Activated T-helper 17 cell treated with anti-CD3 and anti-CD28 coated beads, Interleukin-2, amount 50 U/mL, for 72 hours (primary cell): Measurements from ENCODE around the gene RXFP2. TPM values are rescaled to one million over a fixed set of nuclear protein-coding genes. Genes with fewer than 3 reads are reported as not detected.

Experiments
- ATAC-seq: fragments of 150-1000 bp; cut with Tn5 transposase; replicated peaks from 2 replicates; pipeline ENCODE4 v1.10.0; 2021; ENCODE audit warnings: mild to moderate bottlenecking, moderate library complexity
- H3K27ac Mint-ChIP-seq: one replicate; pipeline ENCODE4 v1.8.0; 2022; ENCODE audit warnings: mixed read lengths
- H3K27me3 Mint-ChIP-seq: one replicate; pipeline ENCODE4 v1.8.0; 2022; ENCODE audit warnings: mixed read lengths
- H3K36me3 Mint-ChIP-seq: one replicate; pipeline ENCODE4 v1.8.0; 2022; ENCODE audit warnings: low read depth, mild to moderate bottlenecking, mixed read lengths
- H3K4me1 Mint-ChIP-seq: one replicate; pipeline ENCODE4 v1.8.0; 2022; ENCODE audit warnings: mixed read lengths
- H3K4me3 Mint-ChIP-seq: one replicate; pipeline ENCODE4 v1.8.0; 2022; ENCODE audit warnings: mild to moderate bottlenecking, mixed read lengths
- H3K9me3 Mint-ChIP-seq: one replicate; pipeline ENCODE4 v1.8.0; 2022; ENCODE audit warnings: mixed read lengths
- total RNA-seq, 2 donors: library from RNA; stranded (reverse); gene quantifications; one replicate each; pipeline ENCODE4 v1.2.3, GENCODE V29; 2022

The RXFP2 gene
- total RNA-seq, 2 donors from 2014 or later = not detected

DNA sequence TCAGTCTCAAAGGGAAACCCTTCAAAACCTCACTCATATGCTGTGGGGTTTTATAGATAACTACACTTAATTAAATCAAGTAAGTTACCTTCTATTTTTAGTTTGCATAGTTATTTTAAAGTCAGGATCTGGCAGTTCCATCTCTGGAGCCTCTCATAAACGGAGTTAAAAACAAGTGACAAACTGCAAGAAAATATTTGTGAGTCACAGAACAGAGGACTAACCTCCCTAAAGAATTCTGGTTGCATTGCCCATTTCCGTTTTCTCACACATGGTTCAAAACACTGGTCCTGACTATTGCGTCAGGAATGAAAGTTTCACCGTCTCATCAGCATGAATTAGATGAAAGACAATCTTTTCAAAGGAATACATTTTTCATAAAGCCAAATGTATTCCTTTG lies 10.6 kb downstream of the RXFP2 start:
- Mint-ChIP-seq H3K27me3 (peaks cover 16% of the 10 kb centered on the region), H3K4me3 (no peak overlapping the region), H3K27ac (no peak overlapping the region)

DNA sequence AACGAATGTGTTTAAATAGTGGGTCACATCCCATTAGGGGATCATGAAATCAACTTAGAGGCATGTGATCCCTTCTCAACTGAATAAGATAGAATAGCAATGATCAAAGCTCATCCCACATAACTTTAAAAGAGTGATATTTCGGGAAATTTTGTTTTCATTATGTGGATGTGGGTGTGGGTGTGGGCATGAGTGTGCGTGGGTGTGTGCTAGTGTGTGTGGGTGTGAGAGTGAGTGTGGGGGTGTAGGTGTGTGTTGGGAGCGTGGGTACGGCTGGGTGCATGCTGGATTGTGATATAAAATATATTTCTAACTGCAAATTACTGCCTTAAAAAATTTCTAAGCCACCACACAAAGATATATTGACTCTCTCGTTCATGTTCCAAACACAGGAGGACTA lies 15.9 kb downstream of the RXFP2 start:
- H3K27me3 Mint-ChIP-seq = peaks cover 24% of the 10 kb centered on the region
- no peak overlapping the region for H3K4me3 Mint-ChIP-seq
- H3K4me1 Mint-ChIP-seq = no peaks in the 10 kb centered on the region
- ATAC-seq = no peak
- H3K36me3 Mint-ChIP-seq = no peaks in the 10 kb centered on the region
- H3K27ac Mint-ChIP-seq = no peak overlapping the region
- no peaks in the 10 kb centered on the region for H3K9me3 Mint-ChIP-seq

More for the DNA sequence above, 10.6 kb downstream of the RXFP2 start:
- Mint-ChIP-seq H3K36me3 (no peaks in the 10 kb centered on the region), H3K4me1 (no peaks in the 10 kb centered on the region), H3K9me3 (no peaks in the 10 kb centered on the region)
- no peak for ATAC-seq

DNA sequence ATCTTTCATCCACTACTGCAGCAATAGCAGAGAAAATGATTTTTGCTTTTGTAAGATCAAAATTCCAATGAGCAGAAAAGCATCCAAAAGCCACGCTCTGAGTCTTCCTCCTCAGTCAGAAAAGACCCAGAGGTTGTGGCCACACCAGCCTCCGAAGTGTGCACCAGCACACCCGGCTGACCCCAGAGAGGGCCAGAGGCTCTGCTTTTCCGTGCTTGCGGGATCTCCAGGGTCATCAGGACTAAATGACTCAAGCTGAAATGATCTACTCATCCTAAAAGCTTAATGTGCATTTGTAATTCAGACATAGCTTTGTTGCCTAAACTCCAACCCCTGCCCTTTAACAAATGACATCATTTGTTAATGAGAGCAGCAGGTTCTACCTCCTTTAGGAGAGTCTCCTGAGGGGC lies 16.5 kb downstream of the RXFP2 start:
- Mint-ChIP-seq H3K4me1 (no peaks in the 10 kb centered on the region), H3K27ac (no peak overlapping the region), H3K9me3 (no peaks in the 10 kb centered on the region), H3K4me3 (no peak overlapping the region), H3K27me3 (peaks cover 21% of the 10 kb centered on the region), H3K36me3 (no peaks in the 10 kb centered on the region)
- no peak for ATAC-seq

DNA sequence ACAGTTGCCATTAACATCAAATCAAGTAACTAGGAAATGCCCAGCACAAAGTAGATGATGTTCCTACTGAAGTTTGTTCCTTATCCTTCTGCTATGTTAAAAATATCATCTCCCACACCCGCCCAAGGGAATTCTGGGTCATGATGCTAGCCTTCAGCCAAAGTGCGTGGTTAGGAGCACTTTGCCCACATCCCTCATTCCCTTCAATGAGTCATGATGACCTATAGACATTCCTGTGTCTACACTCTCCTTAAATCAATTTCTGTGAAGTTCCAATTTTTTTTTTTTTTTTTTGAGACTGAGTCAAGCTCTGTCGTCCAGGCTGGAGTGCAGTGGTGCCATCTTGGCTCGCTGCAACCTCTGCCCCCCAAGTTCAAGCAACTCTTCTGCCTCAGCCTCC lies 17.0 kb downstream of the RXFP2 start:
- no peak for ATAC-seq
- Mint-ChIP-seq H3K27me3 (peaks cover 18% of the 10 kb centered on the region), H3K36me3 (no peaks in the 10 kb centered on the region), H3K4me1 (no peaks in the 10 kb centered on the region), H3K27ac (no peak overlapping the region), H3K4me3 (no peak overlapping the region), H3K9me3 (no peaks in the 10 kb centered on the region)

DNA sequence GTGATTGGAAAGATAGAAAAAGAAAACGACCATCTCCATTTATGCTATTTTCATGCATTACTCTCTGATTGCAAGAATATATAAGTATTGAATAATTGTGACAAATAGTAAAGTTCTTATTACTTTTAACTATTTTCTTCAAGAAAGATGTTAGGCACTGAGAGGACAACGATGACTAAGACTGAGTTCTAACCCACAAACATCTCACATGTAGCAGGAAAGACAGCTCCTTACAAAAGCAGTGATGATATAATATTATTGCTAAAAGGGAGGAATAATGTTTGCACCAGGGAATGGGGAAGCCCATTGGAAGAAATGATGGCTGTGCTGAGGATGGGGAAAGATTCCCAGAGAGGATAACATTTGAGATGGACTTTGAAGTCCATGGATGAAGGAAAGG lies 22.6 kb downstream of the RXFP2 start:
- H3K4me1 Mint-ChIP-seq = no peaks in the 10 kb centered on the region
- H3K27ac Mint-ChIP-seq = no peak overlapping the region
- no peaks in the 10 kb centered on the region for H3K9me3 Mint-ChIP-seq

DNA sequence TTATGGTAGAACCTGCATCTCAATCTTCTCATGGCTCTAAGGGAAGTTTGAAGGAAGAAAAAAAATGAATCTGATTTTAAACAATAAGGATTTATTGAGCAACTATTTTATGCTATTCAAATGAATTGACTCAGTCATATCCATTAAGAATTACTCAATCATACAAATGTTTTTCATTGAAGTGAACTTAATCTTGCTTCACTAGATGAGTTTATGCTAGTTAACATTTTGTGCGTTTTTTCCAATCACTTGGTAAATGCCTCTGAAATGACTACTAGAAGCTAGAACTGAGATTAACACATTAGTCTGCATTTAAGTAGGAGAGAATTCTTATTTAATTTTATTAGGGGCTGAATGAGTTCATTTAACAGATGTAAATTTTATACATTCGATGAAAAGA lies 25.2 kb downstream of the RXFP2 start:
- Mint-ChIP-seq H3K27ac (no peak overlapping the region), H3K4me3 (no peak overlapping the region), H3K9me3 (no peaks in the 10 kb centered on the region), H3K4me1 (no peaks in the 10 kb centered on the region), H3K36me3 (no peaks in the 10 kb centered on the region), H3K27me3 (peaks cover 3% of the 10 kb centered on the region)
- no peak for ATAC-seq

More for the DNA sequence above, 22.6 kb downstream of the RXFP2 start:
- H3K27me3 Mint-ChIP-seq = peaks cover 3% of the 10 kb centered on the region
- no peak overlapping the region for H3K4me3 Mint-ChIP-seq
- no peak for ATAC-seq
- no peaks in the 10 kb centered on the region for H3K36me3 Mint-ChIP-seq

DNA sequence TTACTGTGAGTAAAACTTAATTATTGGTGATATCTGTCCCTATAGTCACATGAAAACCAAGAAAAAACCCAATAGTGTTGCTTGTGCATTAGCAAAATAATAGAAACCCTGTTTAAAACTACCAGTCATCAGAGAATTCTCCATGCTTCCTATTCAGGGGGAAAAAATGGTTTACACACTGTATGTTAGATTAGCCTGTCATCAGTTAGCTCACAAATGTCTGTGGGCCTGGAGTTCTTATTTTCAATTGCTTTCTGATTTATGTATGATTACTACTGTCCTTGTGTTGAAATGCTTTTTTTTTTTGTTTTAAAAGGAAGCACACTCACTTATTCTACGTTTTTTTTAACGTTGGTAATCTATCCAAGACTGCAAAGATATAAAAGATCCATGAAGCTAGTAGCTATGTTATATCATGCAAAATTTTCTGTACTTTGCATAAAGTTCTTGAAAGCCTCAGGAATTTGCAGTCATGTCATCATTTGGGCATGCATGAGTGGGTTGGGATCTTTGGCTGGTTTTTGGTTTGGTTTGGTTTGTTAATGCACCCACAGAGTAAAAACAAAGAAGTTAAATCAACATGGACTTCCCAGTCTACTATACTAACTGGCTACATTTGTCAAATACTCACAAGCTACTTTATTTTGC lies 25.9 kb downstream of the RXFP2 start:
- no peak for ATAC-seq
- peaks cover 3% of the 10 kb centered on the region for H3K27me3 Mint-ChIP-seq
- no peak overlapping the region for H3K4me3 Mint-ChIP-seq
- no peaks in the 10 kb centered on the region for H3K36me3 Mint-ChIP-seq
- no peaks in the 10 kb centered on the region for H3K4me1 Mint-ChIP-seq
- H3K27ac Mint-ChIP-seq = no peak overlapping the region
- H3K9me3 Mint-ChIP-seq = no peaks in the 10 kb centered on the region

DNA sequence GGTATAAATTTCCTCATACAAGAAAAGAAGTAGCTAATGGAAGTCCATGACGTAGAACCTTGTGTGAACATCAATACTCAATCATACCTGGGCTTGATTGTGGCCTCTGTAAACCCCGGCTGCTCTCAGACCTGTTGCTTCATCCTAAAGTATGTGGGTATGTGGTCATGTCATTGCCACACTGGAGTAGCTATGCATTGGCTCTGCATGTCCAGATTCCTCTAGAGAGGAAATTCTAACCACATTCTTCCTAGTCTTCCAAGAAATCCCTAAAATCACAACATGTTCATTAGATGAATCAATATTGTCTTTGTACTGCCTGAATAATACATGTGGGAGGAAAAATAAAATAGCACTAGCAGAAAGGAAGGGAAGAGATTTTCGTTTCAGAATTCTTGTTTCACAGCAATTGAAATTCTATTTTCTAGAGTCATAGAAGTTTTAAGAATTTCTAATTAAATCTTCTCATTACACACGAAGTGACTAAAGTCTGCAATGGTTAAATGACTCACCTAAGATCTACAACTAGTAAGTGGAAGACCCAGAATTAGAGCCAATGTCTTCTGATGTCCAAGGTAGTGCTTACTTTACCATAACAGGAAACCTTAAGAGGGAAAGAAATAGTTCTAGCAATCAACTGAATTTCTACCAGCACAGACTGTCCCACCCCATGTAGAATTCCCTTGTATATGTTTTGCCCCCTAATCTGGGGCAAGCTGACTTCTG lies 28.0 kb downstream of the RXFP2 start:
- Mint-ChIP-seq H3K4me3 (no peak overlapping the region), H3K27me3 (peaks cover 3% of the 10 kb centered on the region), H3K4me1 (no peaks in the 10 kb centered on the region), H3K36me3 (no peaks in the 10 kb centered on the region), H3K27ac (no peak overlapping the region), H3K9me3 (no peaks in the 10 kb centered on the region)
- no peak for ATAC-seq

DNA sequence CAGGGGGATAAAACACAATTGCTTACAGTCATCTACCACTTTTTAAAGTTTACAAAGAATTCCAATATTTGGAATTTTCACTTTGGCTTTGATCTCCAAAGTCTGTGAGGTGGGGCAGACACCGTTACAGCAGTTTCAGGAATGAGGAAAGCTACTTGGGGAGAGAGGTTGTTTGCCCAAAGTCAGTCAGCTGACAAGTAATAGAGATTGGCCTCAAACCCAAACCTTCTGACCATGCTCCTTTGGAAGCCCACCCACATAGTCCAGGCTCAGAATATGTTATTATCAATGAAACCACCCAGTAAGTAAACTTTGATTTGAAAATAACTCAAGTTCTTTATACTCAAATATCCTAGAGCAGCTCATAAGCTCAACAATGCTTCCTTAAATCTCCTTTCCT lies 29.0 kb downstream of the RXFP2 start:
- no peak overlapping the region for H3K4me3 Mint-ChIP-seq
- H3K27me3 Mint-ChIP-seq = peaks cover 3% of the 10 kb centered on the region
- ATAC-seq = no peak
- no peaks in the 10 kb centered on the region for H3K36me3 Mint-ChIP-seq
- no peaks in the 10 kb centered on the region for H3K9me3 Mint-ChIP-seq
- H3K4me1 Mint-ChIP-seq = peaks cover 6% of the 10 kb centered on the region
- H3K27ac Mint-ChIP-seq = no peak overlapping the region

DNA sequence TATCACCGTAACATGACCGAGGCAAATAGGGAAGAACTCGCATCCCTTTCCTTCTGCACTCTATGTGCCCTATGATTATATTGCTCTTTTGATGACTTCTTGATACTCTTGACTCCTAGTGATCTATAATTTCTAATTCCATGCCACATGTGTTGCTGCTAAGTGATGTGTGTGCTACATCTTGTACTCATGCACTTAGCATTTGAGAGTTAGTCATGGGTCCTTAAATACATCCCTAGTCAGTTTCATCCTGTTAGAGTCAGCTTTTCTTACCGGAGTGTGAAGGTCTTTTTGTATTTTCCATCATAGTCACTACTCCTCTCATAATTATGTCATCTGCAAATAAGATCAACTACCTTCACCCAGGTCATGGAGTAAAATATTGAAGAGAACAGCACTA lies 30.2 kb downstream of the RXFP2 start:
- Mint-ChIP-seq H3K27me3 (no peaks in the 10 kb centered on the region), H3K4me3 (no peak overlapping the region), H3K4me1 (peaks cover 14% of the 10 kb centered on the region), H3K36me3 (no peaks in the 10 kb centered on the region), H3K27ac (no peak overlapping the region), H3K9me3 (no peaks in the 10 kb centered on the region)
- no peak for ATAC-seq

DNA sequence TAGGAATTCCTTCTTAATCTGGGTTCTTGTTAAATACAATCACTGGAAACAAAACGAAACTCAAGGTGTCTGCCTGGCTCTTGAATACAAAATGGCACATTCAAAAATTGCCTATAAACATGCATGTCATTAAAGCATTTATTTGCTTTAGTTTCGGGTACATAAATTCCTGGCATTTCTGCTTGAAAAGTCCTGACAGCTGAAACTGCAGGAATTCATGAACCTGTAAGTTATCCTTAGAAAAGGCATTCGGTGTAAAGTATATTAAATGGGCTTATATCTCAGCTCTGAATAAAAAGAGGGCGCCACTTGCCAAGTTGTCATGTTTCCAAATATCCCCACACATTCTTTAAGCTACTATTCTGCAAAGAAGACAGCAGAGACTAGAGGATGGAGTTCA lies 32.9 kb downstream of the RXFP2 start:
- ATAC-seq = no peak
- H3K4me3 Mint-ChIP-seq = no peak overlapping the region
- H3K27me3 Mint-ChIP-seq = no peaks in the 10 kb centered on the region
- H3K9me3 Mint-ChIP-seq = no peaks in the 10 kb centered on the region
- H3K4me1 Mint-ChIP-seq = peaks cover 14% of the 10 kb centered on the region
- no peak overlapping the region for H3K27ac Mint-ChIP-seq
- no peaks in the 10 kb centered on the region for H3K36me3 Mint-ChIP-seq

DNA sequence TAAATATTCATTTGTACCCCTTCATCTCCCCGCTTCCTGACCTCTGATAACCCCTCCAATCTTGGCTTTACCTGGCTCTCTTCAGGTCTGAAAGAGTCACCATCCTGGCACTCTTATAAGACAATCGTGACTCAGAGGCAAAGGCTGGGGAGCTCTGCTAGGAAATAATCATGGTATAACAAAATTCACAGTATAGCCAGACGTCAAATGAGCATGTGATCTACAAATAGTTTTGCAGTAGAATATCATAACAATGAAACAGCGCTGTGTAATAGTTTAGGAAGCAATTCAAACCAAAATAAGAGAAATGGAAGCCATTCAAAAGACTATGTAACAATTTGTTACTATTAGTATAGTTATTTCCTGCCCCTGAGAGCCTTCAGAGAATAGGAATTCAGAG lies 34.2 kb downstream of the RXFP2 start:
- Mint-ChIP-seq H3K36me3 (no peaks in the 10 kb centered on the region), H3K27me3 (no peaks in the 10 kb centered on the region), H3K4me1 (peaks cover 14% of the 10 kb centered on the region), H3K9me3 (no peaks in the 10 kb centered on the region), H3K4me3 (peak overlapping the region; percentile 63), H3K27ac (peak overlapping the region; percentile 55)
- no peak for ATAC-seq

DNA sequence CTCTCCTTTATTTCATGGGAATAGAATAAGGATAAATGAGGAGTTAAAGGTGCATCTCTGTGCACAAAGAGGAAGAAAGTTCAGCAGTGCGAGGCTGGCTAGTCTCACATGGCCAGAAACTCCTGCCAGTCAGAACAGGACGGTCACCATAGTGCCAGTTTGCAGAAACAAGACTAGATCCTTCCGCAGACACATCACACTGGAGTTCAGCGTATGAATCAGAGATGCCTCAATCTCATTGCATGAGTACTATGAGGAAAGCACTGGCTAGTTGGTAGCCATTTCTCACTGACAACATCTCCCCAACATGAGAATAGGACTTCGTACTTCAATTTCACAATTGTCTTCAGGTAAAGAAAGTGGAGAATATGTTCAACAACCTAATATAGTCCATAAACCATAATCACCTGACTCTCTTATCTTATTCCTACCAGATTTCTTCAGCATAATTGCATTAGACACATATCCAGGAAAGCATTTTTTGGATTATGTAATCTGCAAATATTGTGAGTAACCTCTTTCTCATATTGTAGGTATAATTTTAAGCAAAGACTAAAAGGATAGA lies 34.9 kb downstream of the RXFP2 start:
- H3K36me3 Mint-ChIP-seq = no peaks in the 10 kb centered on the region
- no peaks in the 10 kb centered on the region for H3K9me3 Mint-ChIP-seq
- no peak overlapping the region for H3K4me3 Mint-ChIP-seq
- no peak for ATAC-seq
- H3K27me3 Mint-ChIP-seq = no peaks in the 10 kb centered on the region
- H3K4me1 Mint-ChIP-seq = peaks cover 14% of the 10 kb centered on the region
- no peak overlapping the region for H3K27ac Mint-ChIP-seq

DNA sequence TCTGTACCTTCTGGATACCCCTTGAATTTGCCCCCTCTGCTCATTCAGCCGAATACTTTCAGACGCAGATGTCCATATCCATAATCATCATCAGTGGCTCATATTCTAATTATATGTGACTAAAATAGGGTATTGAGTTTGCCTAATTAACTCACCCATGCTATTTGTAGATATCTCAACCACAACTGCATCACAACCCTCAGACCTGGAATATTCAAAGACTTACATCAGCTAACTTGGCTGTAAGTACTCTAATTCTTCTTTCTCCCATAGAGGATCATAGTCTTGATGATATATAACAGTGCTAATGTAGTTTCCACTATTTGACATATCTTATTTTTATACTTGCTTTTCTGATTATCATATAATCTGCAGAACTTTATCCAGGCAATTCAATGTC lies 35.8 kb downstream of the RXFP2 start:
- H3K9me3 Mint-ChIP-seq = no peaks in the 10 kb centered on the region
- H3K27ac Mint-ChIP-seq = no peak overlapping the region
- ATAC-seq = no peak
- H3K4me3 Mint-ChIP-seq = no peak overlapping the region
- H3K36me3 Mint-ChIP-seq = no peaks in the 10 kb centered on the region
- peaks cover 14% of the 10 kb centered on the region for H3K4me1 Mint-ChIP-seq
- peaks cover 3% of the 10 kb centered on the region for H3K27me3 Mint-ChIP-seq

DNA sequence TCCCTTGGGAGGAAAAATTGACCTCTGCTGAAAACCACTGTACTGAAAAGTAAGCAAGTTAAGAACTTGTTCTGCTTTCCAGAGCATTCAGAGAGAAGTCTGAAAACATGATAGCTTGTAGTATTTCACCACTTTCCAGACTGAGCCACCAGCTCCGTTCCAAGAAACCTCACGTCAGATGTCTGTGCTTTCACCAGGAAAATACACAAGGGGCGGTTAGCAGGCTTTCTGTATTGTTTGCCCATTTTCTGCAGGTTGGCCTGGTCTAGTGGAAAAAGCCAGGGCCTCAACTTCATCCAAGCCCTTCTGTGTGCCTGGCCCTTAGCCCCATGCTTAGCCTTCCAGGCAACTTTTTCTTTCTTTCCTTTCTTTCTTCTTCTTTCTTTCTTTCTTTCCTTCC lies 36.4 kb downstream of the RXFP2 start:
- Mint-ChIP-seq H3K4me3 (no peak overlapping the region), H3K27ac (no peak overlapping the region), H3K4me1 (peaks cover 14% of the 10 kb centered on the region), H3K36me3 (no peaks in the 10 kb centered on the region), H3K27me3 (peaks cover 3% of the 10 kb centered on the region), H3K9me3 (no peaks in the 10 kb centered on the region)
- ATAC-seq = no peak
